Stomach (tissue), 4 donors: ENCODE measurements around the gene FBXL7.

Experiments used
- EP300 ChIP-seq: sonication (generic); formaldehyde crosslinking; IDR thresholded peaks from one replicate; pipeline ENCODE4 v1.6.1; 2017; ENCODE audit warnings: antibody characterized with exemption
- POLR2A ChIP-seq, 4 donors: fragments of 450-650 bp; IDR thresholded peaks; one replicate each; pipeline ENCODE4 v1.6.1; 2016; ENCODE audit warnings: antibody characterized with exemption in 4 of 4, control low read depth in 2 of 4, mild to moderate bottlenecking in 1 of 4, moderate library complexity in 1 of 4
- POLR2AphosphoS5 ChIP-seq, 3 donors: sonication (generic); formaldehyde crosslinking; IDR thresholded peaks; one replicate each; pipeline ENCODE4 v1.6.1; 2016; ENCODE audit warnings: antibody characterized with exemption in 3 of 3
- TF ChIP-seq, protein P1 (sequence below), 7 experiments: fragments of 450-650 bp in 4 of 7; fragments of 200-600 bp in 3 of 7; sonication (generic) in 3 of 7; IDR thresholded peaks; one replicate each; pipeline ENCODE4 v1.5.1; 2016 to 2019; ENCODE audit warnings: antibody characterized with exemption in 7 of 7, control low read depth in 2 of 7, mild to moderate bottlenecking in 1 of 7

DNA sequence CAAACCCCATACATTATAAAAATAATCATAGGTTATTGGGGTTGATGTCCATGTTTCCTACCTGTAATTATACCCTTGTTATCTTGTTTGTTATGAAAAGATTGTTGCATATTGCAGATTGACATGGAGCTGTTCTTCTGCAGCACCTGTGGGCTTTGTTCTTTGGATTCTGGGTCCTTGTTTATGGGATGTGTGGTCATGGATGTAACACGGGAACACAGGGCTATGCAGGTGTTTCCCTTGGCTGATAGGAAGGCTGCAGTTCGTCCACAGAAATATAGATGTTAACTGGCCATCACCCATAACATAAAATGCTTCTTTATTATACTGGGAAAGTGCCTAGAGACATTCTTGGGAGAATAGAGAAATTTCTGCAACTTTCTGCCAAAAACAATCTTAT lies 77.9 kb downstream of the FBXL7 start:
- TF ChIP-seq, protein P1, sequence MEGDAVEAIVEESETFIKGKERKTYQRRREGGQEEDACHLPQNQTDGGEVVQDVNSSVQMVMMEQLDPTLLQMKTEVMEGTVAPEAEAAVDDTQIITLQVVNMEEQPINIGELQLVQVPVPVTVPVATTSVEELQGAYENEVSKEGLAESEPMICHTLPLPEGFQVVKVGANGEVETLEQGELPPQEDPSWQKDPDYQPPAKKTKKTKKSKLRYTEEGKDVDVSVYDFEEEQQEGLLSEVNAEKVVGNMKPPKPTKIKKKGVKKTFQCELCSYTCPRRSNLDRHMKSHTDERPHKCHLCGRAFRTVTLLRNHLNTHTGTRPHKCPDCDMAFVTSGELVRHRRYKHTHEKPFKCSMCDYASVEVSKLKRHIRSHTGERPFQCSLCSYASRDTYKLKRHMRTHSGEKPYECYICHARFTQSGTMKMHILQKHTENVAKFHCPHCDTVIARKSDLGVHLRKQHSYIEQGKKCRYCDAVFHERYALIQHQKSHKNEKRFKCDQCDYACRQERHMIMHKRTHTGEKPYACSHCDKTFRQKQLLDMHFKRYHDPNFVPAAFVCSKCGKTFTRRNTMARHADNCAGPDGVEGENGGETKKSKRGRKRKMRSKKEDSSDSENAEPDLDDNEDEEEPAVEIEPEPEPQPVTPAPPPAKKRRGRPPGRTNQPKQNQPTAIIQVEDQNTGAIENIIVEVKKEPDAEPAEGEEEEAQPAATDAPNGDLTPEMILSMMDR (IDR thresholded peaks at IDR 0.05) = no peak
- TF ChIP-seq POLR2AphosphoS5 (IDR thresholded peaks at IDR 0.05) = no peak
- TF ChIP-seq EP300 = no peak
- TF ChIP-seq POLR2A (IDR thresholded peaks at IDR 0.05) = no peak
